DOHH2 (cell line): ENCODE data around the gene LETMD1.

ENCODE experiments used
- CTCF ChIP-seq: fragments of 200-600 bp; sonication (generic); IDR thresholded peaks from one replicate; pipeline ENCODE4 v1.5.1; 2014; ENCODE audit warnings: antibody characterized with exemption, mild to moderate bottlenecking, low read depth, low read length; ENCODE audit not compliant: poor library complexity, severe bottlenecking
- EZH2phosphoT487 ChIP-seq: fragments of 200-600 bp; sonication (generic); IDR thresholded peaks from 2 replicates; pipeline ENCODE4 v1.6.1; 2017; ENCODE audit warnings: borderline replicate concordance, mild to moderate bottlenecking, antibody characterized with exemption, low read length, moderate library complexity, mixed read lengths

GRCh38 chr12:50999093-50999492, 49.0 kb upstream of the LETMD1 start:
- TF ChIP-seq CTCF (no peak), EZH2phosphoT487 (no peak)
